ENCODE data around the gene NTM.

NTM gene

DNA sequence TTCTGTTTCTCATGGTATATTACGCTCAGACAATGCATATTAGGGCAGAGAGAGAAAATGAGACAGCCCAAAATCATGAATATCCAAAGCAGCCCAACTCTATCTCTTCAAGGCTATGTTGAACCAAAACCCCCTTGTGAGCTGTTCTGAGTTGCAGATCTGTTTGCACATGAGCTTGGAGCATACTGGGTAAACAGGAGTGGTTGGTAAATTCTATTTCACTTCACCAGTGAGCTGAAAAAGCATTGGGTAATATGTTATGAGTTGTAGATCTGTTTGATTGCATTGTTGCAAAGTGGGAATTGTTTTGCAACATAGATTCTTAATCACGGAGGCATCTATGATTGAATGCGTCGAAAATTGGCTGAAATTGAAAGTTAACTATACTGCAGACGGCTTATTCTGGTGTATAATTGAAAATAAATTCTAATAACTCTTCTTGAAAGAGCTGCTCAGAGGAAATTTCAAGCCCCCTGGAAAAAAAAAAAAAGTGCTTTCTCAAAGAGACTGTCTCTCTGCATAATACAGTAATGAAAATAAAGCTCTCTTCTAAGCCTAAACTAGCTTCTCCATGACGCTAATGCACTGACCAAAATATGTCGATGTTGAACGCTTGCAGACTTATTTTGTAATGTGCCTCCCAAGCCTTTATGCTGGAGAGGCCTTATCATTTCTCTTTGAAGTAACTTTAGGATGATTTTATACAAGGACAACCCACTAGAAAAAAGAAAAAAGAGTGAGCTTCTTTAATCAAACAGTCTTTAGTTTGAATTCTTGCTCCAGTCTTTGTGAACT lies 263.7 kb downstream of the NTM start:
- no peak overlapping the region for H3K4me3 ChIP-seq (ENCODE audit: low read length)
- no peak overlapping the region for H3K9ac ChIP-seq (ENCODE audit: low read depth, low read length)
- no peaks in the 10 kb centered on the region for H3K9me3 ChIP-seq (ENCODE audit: insufficient read depth, low read depth, low read length)
- H3K27me3 ChIP-seq (ENCODE audit: insufficient read depth, low read length) = no peaks in the 10 kb centered on the region
- H3K27ac ChIP-seq (ENCODE audit: low read length) = no peak overlapping the region
- peaks cover 5% of the 10 kb centered on the region; the same call in 1 of the 2 replicates for H3K4me1 ChIP-seq (ENCODE audit: insufficient read depth, low read length)
- H3K36me3 ChIP-seq (ENCODE audit: insufficient read depth, low read depth, low read length) = no peaks in the 10 kb centered on the region

DNA sequence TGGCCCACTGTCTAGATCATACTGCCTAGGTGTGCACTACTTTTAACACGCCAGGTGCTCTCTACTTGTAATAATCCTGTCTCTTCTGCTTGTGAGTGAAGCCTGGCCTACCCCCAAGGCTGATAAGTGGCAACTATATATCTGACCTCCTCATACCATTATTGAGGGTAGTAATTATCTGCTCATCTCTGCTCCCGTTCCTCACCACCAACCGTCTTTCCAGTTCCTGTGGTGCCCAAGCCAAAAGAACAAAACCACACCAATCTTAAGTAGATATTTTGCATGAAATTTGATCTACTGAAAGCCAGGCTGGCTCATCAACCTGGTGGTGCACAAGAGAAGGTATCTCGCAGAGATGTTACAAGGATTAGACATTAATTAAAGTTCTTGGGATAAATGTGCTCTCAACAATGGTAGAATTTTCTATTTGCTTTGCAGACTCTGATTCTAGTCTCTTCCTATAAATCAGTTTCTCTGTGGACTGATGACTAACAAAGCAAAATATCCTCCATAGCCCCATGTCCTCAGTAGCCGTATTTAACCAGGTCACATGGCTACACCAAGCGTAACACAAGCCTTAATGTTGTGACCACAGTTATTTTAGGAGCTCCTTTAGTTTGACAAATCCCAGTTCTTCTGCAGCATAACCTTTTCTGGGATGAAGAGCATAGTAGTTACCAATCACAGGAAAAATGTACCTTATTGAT lies 267.2 kb downstream of the NTM start:
- Histone ChIP-seq H3K4me1 (ENCODE audit: insufficient read depth, low read length) (peaks cover 20% of the 10 kb centered on the region; the same call in 1 of the 2 replicates), H3K9me3 (ENCODE audit: insufficient read depth, low read depth, low read length) (no peaks in the 10 kb centered on the region), H3K9ac (ENCODE audit: low read depth, low read length) (no peak overlapping the region), H3K36me3 (ENCODE audit: insufficient read depth, low read depth, low read length) (no peaks in the 10 kb centered on the region), H3K27ac (ENCODE audit: low read length) (no peak overlapping the region), H3K4me3 (ENCODE audit: low read length) (no peak overlapping the region), H3K27me3 (ENCODE audit: insufficient read depth, low read length) (no peaks in the 10 kb centered on the region)

DNA sequence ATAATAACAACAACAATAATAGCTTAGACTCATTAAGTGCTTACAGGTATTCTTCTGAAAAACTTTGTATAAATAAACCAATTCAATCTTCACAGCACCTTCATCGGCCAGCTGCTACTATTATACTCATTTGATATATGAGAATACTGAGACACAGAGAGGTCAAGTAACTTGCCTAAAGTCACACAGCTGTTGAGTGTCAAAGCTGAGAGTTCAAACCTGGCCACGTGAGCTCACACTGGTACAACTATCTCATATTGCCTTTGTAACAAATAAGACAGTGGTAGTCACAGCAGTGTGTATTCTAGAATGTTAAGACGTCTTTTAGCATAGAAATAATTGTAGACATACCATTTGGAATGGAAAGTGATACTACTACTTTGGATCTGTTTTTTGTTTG lies 268.5 kb downstream of the NTM start:
- no peak overlapping the region for H3K9ac ChIP-seq (ENCODE audit: low read depth, low read length)
- H3K9me3 ChIP-seq (ENCODE audit: insufficient read depth, low read depth, low read length) = no peaks in the 10 kb centered on the region
- no peak overlapping the region for H3K4me3 ChIP-seq (ENCODE audit: low read length)
- H3K36me3 ChIP-seq (ENCODE audit: insufficient read depth, low read depth, low read length) = no peaks in the 10 kb centered on the region
- H3K4me1 ChIP-seq (ENCODE audit: insufficient read depth, low read length) = peaks cover 26% of the 10 kb centered on the region; the same call in 1 of the 2 replicates
- no peaks in the 10 kb centered on the region for H3K27me3 ChIP-seq (ENCODE audit: insufficient read depth, low read length)
- H3K27ac ChIP-seq (ENCODE audit: low read length) = no peak overlapping the region

DNA sequence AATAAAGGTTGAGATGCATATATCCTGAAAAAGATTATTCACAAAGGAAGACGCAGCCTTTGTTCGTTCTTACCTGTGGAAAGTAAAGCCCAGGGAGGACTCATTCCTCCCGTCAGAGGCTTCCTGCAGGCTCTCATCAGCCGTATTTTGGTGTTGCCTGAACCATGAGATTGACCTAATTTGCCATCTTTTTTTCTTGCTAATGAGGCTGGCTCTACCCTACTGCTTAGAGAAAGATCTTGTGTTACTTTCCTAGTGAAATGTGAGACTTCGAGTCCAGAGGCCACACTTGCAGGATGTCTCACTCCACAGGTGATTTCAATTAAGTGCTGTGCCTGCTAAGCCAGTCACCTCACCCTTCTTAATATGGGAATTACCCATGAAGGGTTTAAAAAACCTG lies 269.9 kb downstream of the NTM start:
- H3K36me3 ChIP-seq (ENCODE audit: insufficient read depth, low read depth, low read length) = no peaks in the 10 kb centered on the region
- peaks cover 27% of the 10 kb centered on the region; the same call in 1 of the 2 replicates for H3K4me1 ChIP-seq (ENCODE audit: insufficient read depth, low read length)
- H3K9me3 ChIP-seq (ENCODE audit: insufficient read depth, low read depth, low read length) = no peaks in the 10 kb centered on the region
- peak overlapping the region; percentile 48; the same call in 1 of the 2 replicates for H3K4me3 ChIP-seq (ENCODE audit: low read length)
- H3K27me3 ChIP-seq (ENCODE audit: insufficient read depth, low read length) = no peaks in the 10 kb centered on the region
- H3K27ac ChIP-seq (ENCODE audit: low read length) = peak overlapping the region; percentile 49
- peak overlapping the region; percentile 19; the same call in 1 of the 2 replicates for H3K9ac ChIP-seq (ENCODE audit: low read depth, low read length)

DNA sequence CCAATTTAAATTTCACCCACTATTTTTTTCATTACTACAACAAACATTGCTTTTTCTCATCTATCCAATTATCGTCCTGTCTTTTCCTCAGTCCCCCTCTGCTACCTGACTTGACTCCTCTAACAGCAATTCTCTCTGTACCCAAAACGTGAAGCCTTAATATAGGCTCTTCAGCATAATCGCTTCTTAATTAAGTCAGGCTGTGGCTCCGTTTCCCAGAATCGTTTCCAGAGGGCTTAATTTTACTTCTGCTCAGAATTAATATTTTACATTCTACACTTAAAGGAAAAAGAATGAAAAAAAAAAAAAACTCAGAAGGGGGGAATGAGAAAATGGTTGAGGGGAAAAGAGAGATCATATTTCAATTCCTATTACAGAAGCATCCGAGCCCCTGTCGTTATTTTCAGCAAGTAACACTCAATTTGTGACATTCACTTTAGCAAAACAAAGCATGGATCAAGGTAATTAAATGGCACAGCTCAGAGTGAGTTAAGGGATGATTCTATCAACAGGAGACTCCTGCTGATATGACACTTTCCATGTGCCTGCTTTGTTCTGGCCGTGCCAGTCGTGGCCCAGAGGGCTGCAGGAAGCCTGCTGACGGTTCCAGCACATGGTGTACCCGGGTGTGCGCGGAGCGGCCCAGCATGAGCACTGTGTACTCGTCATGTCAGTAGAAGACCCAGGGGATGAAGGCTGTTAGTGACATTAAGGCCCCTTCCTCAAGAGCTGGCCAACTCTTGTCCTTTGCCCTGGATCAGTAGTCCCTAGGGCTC lies 272.5 kb downstream of the NTM start:
- Histone ChIP-seq H3K9ac (ENCODE audit: low read depth, low read length) (no peak overlapping the region), H3K36me3 (ENCODE audit: insufficient read depth, low read depth, low read length) (no peaks in the 10 kb centered on the region), H3K4me3 (ENCODE audit: low read length) (no peak overlapping the region), H3K9me3 (ENCODE audit: insufficient read depth, low read depth, low read length) (no peaks in the 10 kb centered on the region), H3K27me3 (ENCODE audit: insufficient read depth, low read length) (no peaks in the 10 kb centered on the region), H3K4me1 (ENCODE audit: insufficient read depth, low read length) (peaks cover 29% of the 10 kb centered on the region; the same call in 1 of the 2 replicates), H3K27ac (ENCODE audit: low read length) (no peak overlapping the region)

DNA sequence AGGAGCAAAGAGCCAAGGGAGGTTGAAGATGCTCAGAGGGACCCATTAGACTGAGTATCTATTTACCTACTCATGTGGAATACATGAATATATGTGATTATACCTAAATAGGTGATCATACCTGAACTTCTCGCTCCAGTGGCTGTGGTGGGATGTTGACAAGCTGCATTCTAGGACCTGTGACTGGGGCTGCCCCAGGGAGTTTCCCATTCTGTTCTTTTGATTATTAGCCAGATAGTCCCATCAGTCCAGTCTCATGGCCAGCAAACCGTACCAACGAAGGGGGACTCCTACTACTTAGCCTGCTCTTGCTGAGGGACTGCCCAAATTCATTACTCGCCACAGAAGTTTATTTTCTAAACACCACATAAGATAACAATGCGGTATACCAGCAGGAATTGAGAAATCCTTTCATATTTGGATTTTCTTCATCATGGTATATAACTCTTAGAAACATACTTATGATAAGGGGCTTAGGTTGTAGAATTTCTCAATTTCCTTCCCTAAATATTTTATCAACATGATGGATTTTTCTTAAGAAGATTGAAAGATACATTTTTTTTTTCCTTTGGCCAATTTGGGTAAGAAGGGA lies 273.9 kb downstream of the NTM start:
- Histone ChIP-seq H3K4me3 (ENCODE audit: low read length) (no peak overlapping the region), H3K4me1 (ENCODE audit: insufficient read depth, low read length) (peaks cover 29% of the 10 kb centered on the region; the same call in 1 of the 2 replicates), H3K27me3 (ENCODE audit: insufficient read depth, low read length) (no peaks in the 10 kb centered on the region)

DNA sequence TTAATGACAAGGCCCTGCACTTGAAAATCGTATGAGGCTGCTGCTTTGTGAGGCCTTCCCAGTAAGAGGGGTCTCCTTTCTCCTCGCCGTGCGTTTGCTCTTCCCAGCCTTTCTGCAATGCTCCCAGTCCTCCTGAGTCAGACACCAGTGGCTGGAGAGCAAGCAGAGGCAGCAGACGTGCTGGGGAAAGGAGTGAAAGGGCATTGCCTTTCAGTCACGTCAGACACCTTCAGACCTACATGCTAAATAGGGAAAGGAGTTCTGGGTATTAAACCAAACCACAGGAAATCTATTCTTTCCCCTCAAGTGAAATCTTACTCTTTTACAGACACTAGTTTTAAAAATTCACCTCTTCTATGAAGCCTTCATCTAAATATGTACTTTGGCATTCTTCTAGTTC lies 274.8 kb downstream of the NTM start:
- Histone ChIP-seq H3K27ac (ENCODE audit: low read length) (no peak overlapping the region), H3K27me3 (ENCODE audit: insufficient read depth, low read length) (no peaks in the 10 kb centered on the region), H3K36me3 (ENCODE audit: insufficient read depth, low read depth, low read length) (no peaks in the 10 kb centered on the region), H3K4me1 (ENCODE audit: insufficient read depth, low read length) (peaks cover 25% of the 10 kb centered on the region; the same call in 1 of the 2 replicates), H3K9me3 (ENCODE audit: insufficient read depth, low read depth, low read length) (no peaks in the 10 kb centered on the region), H3K9ac (ENCODE audit: low read depth, low read length) (no peak overlapping the region), H3K4me3 (ENCODE audit: low read length) (no peak overlapping the region)

More for the DNA sequence above, 273.9 kb downstream of the NTM start:
- H3K27ac ChIP-seq (ENCODE audit: low read length) = no peak overlapping the region
- H3K9me3 ChIP-seq (ENCODE audit: insufficient read depth, low read depth, low read length) = no peaks in the 10 kb centered on the region
- no peak overlapping the region for H3K9ac ChIP-seq (ENCODE audit: low read depth, low read length)
- no peaks in the 10 kb centered on the region for H3K36me3 ChIP-seq (ENCODE audit: insufficient read depth, low read depth, low read length)

DNA sequence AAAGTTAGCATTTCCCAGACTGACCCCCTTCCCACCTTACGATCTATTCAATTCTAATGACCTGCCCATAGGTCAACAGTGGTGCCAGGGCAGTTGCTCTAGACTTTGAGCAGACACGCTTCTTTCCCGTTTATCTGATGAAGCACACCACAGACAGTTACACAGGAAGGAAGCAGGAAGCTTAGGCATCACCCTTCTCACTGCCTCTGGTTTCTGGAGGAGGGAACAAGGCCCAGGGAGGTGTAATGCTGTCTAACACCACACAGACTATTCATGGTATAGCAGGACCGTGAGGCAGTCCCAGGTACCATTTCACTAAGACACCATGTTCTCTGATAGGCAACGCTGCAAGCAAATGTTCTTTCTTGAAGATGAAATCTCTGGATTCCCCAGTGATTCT lies 279.4 kb downstream of the NTM start:
- Histone ChIP-seq H3K4me1 (ENCODE audit: insufficient read depth, low read length) (peaks cover 21% of the 10 kb centered on the region; the same call in 1 of the 2 replicates), H3K27me3 (ENCODE audit: insufficient read depth, low read length) (no peaks in the 10 kb centered on the region), H3K27ac (ENCODE audit: low read length) (no peak overlapping the region), H3K36me3 (ENCODE audit: insufficient read depth, low read depth, low read length) (no peaks in the 10 kb centered on the region), H3K9me3 (ENCODE audit: insufficient read depth, low read depth, low read length) (no peaks in the 10 kb centered on the region), H3K9ac (ENCODE audit: low read depth, low read length) (no peak overlapping the region), H3K4me3 (ENCODE audit: low read length) (no peak overlapping the region)

DNA sequence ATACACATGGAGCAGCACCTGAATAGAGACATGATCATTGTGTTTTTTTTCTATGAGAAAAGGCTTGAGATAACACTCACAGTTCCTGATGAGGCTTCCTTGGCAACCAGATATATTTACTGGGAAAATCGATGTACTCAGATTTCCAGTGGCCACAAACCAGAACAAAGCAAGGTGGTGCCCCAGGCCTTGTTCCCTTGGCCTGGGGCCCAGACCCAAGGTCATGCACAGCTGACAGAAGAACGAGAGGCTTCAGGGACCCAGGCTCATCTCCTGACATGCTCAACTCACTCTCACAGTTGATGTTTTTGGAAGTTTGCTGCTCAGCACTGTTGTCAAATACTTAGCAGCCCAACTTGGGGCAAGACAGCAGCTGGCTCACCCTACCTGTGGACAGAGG lies 281.8 kb downstream of the NTM start:
- no peaks in the 10 kb centered on the region for H3K9me3 ChIP-seq (ENCODE audit: insufficient read depth, low read depth, low read length)
- H3K36me3 ChIP-seq (ENCODE audit: insufficient read depth, low read depth, low read length) = no peaks in the 10 kb centered on the region
- no peak overlapping the region for H3K9ac ChIP-seq (ENCODE audit: low read depth, low read length)
- H3K4me1 ChIP-seq (ENCODE audit: insufficient read depth, low read length) = peaks cover 23% of the 10 kb centered on the region; the same call in 1 of the 2 replicates
- H3K4me3 ChIP-seq (ENCODE audit: low read length) = no peak overlapping the region
- no peaks in the 10 kb centered on the region for H3K27me3 ChIP-seq (ENCODE audit: insufficient read depth, low read length)
- H3K27ac ChIP-seq (ENCODE audit: low read length) = no peak overlapping the region

DNA sequence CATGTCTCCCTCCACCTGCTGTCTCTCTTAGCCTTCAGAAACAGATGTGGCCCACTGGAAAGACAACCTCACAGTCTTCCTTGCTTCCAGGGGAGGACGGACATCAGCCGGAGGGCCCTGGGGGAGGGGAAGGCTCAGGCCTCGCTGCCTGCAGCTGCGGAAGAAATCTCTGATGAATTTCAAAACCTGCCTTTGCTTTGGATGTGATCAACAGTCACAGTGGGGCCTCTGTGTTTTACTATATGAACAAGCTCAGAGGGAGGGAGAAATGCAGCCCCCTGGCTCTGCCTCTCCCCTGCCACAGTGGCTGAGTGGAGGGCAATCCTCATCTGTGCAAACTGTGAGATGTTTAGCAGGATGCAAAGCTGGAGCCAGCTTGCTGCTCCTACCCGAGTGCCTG lies 282.8 kb downstream of the NTM start:
- H3K9me3 ChIP-seq (ENCODE audit: insufficient read depth, low read depth, low read length) = no peaks in the 10 kb centered on the region
- H3K9ac ChIP-seq (ENCODE audit: low read depth, low read length) = no peak overlapping the region
- no peaks in the 10 kb centered on the region for H3K36me3 ChIP-seq (ENCODE audit: insufficient read depth, low read depth, low read length)

DNA sequence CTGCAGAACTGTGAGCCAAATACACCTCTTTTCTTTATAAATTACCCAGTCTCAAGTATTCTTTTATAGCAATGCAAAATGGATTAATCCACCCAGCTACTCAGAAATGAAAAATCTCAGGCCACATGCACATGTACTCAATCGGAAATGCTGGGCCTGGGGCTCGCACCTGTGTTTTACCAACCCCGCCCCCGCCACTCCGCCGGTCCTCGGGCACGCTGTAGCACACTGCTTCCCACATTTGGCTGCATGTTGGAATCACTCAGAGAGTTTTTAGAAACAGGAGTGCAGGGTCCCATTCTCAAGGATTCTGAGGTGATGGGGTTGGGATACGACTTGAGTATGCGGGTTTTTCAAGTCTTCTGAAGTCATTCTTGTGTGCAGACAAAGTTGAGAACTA lies 284.4 kb downstream of the NTM start:
- Histone ChIP-seq H3K9ac (ENCODE audit: low read depth, low read length) (no peak overlapping the region), H3K27me3 (ENCODE audit: insufficient read depth, low read length) (no peaks in the 10 kb centered on the region), H3K9me3 (ENCODE audit: insufficient read depth, low read depth, low read length) (no peaks in the 10 kb centered on the region), H3K4me3 (ENCODE audit: low read length) (no peak overlapping the region), H3K36me3 (ENCODE audit: insufficient read depth, low read depth, low read length) (no peaks in the 10 kb centered on the region), H3K27ac (ENCODE audit: low read length) (no peak overlapping the region), H3K4me1 (ENCODE audit: insufficient read depth, low read length) (peaks cover 26% of the 10 kb centered on the region; the same call in 1 of the 2 replicates)

More for the DNA sequence above, 282.8 kb downstream of the NTM start:
- H3K27ac ChIP-seq (ENCODE audit: low read length) = no peak overlapping the region
- no peaks in the 10 kb centered on the region for H3K27me3 ChIP-seq (ENCODE audit: insufficient read depth, low read length)
- peaks cover 24% of the 10 kb centered on the region; the same call in 1 of the 2 replicates for H3K4me1 ChIP-seq (ENCODE audit: insufficient read depth, low read length)
- H3K4me3 ChIP-seq (ENCODE audit: low read length) = no peak overlapping the region

Data from iPS-20b (cell line).